SK-N-MC (cell line): Measurements from ENCODE around the gene RTTN.

Experiments used
- EZH2 ChIP-seq: fragments of 200-600 bp; sonication (generic); IDR thresholded peaks from one replicate; pipeline ENCODE4 v1.6.1; 2017; ENCODE audit warnings: antibody characterized with exemption
- POLR2AphosphoS5 ChIP-seq: IDR thresholded peaks from 2 replicates; pipeline ENCODE4 v1.6.1; 2012; ENCODE audit warnings: mild to moderate bottlenecking, low read depth, low read length, borderline replicate concordance

DNA sequence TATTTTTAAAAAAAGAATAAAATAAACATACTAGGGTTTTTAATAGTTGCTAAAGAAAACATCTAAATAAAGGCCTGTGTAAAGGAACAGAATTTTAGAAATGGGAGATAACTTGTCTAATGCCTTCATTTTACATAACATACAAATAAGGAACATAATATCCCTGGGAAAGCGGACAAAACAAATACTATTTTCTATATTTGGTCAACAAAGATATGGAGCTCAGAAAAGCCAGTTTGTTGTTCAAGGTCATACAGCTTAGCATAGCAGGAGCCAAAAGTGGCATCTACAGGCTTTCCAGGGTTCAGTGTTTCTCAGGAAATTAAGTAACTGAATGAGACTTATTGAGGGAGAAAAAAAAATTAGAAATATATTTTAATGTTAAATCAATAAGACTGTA lies 184.4 kb downstream of the RTTN start:
- TF ChIP-seq EZH2: no peak
- no peak for TF ChIP-seq POLR2AphosphoS5
